ENCODE measurements around the gene WDR33.

WDR33 gene

GRCh38 chr2:127651381-127651809 lies 159.6 kb downstream of the WDR33 start:
- H2AFZ ChIP-seq (ENCODE audit: low read depth, low read length): no peak overlapping the region
- no peaks in the 10 kb centered on the region for H3K27me3 ChIP-seq (ENCODE audit: low read depth, low read length)
- no peak overlapping the region for H3K27ac ChIP-seq (ENCODE audit: low read length)
- H4K20me1 ChIP-seq (ENCODE audit: insufficient read depth, low read length): no peaks in the 10 kb centered on the region
- peaks cover 5% of the 10 kb centered on the region for H3K4me1 ChIP-seq (ENCODE audit: low read length)
- H3K79me2 ChIP-seq (ENCODE audit: low read length): no peaks in the 10 kb centered on the region
- H3K9ac ChIP-seq (ENCODE audit: low read length): no peak overlapping the region
- no peaks in the 10 kb centered on the region for H3K9me3 ChIP-seq (ENCODE audit: insufficient read depth, low read length)
- no peaks in the 10 kb centered on the region for H3K36me3 ChIP-seq (replicated peaks; ENCODE audit: low read depth, low read length)
- no peak overlapping the region for H3K4me2 ChIP-seq (ENCODE audit: low read length)
- TF ChIP-seq, protein P1, sequence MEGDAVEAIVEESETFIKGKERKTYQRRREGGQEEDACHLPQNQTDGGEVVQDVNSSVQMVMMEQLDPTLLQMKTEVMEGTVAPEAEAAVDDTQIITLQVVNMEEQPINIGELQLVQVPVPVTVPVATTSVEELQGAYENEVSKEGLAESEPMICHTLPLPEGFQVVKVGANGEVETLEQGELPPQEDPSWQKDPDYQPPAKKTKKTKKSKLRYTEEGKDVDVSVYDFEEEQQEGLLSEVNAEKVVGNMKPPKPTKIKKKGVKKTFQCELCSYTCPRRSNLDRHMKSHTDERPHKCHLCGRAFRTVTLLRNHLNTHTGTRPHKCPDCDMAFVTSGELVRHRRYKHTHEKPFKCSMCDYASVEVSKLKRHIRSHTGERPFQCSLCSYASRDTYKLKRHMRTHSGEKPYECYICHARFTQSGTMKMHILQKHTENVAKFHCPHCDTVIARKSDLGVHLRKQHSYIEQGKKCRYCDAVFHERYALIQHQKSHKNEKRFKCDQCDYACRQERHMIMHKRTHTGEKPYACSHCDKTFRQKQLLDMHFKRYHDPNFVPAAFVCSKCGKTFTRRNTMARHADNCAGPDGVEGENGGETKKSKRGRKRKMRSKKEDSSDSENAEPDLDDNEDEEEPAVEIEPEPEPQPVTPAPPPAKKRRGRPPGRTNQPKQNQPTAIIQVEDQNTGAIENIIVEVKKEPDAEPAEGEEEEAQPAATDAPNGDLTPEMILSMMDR (IDR thresholded peaks at IDR 0.05; ENCODE audit: low read depth, low read length): no peak
- TF ChIP-seq EZH2phosphoT487 (IDR thresholded peaks at IDR 0.05; ENCODE audit: low read depth): no peak
- no peak overlapping the region for H3K4me3 ChIP-seq (ENCODE audit: low read length)

Measured in OCI-LY3 (cell line).